Kidney (tissue), 14 donors: Measurements from ENCODE around the gene ARHGEF17. TPM values are rescaled to one million over a fixed set of nuclear protein-coding genes. Genes with fewer than 3 reads are reported as not detected.

ENCODE experiments used
- DNase-seq, 5 donors: peaks; one replicate each; pipeline ENCODE4 v3.0.0-alpha.2; 2013 to 2020
- FAIRE-seq: peaks from 2 replicates; lab custom pipeline; 2012; peaks lifted over from hg19 to GRCh38; lab: Jason Lieb, UNC
- H3K27ac ChIP-seq, 2 donors: one replicate each; pipeline ENCODE4 v1.7.0; 2013; ENCODE audit warnings: low read depth in 2 of 2, low read length in 2 of 2, inconsistent platforms in 1 of 2
- H3K27me3 ChIP-seq: one replicate; pipeline ENCODE4 v1.7.1; 2013; ENCODE audit warnings: low read length, inconsistent platforms; ENCODE audit not compliant: control insufficient read depth, insufficient read depth
- H3K36me3 ChIP-seq, 3 donors: one replicate each; pipeline versions ENCODE4 v1.7.0 to v1.7.1; 2013; ENCODE audit warnings: low read length in 3 of 3, control low read depth in 1 of 3, inconsistent platforms in 1 of 3; ENCODE audit not compliant: insufficient read depth in 3 of 3, control insufficient read depth in 2 of 3
- H3K4me1 ChIP-seq, 3 donors: one replicate each; pipeline versions ENCODE4 v1.7.0 to v1.7.1; 2013; ENCODE audit warnings: low read length in 3 of 3, inconsistent platforms in 1 of 3, low read depth in 1 of 3; ENCODE audit not compliant: control insufficient read depth in 2 of 3, insufficient read depth in 2 of 3
- H3K4me3 ChIP-seq, 3 donors: one replicate each; pipeline versions ENCODE4 v1.7.0 to v1.8.1; 2013; ENCODE audit warnings: low read length in 3 of 3, control low read depth in 1 of 3, inconsistent platforms in 1 of 3
- H3K9ac ChIP-seq, 3 donors: one replicate each; pipeline versions ENCODE4 v1.7.0 to v1.7.1; 2013; ENCODE audit warnings: low read length in 3 of 3, control low read depth in 1 of 3, inconsistent platforms in 1 of 3
- H3K9me3 ChIP-seq, 3 donors: one replicate each; pipeline versions ENCODE4 v1.7.0 to v1.7.1; 2013; ENCODE audit warnings: low read length in 3 of 3, control low read depth in 1 of 3, inconsistent platforms in 1 of 3; ENCODE audit not compliant: control insufficient read depth in 2 of 3, insufficient read depth in 1 of 3
- CTCF ChIP-seq: IDR thresholded peaks from 3 replicates; pipeline ENCODE4 v1.5.1; 2012; ENCODE audit warnings: mild to moderate bottlenecking, moderate library complexity, borderline replicate concordance; ENCODE audit not compliant: insufficient read depth; ENCODE audit errors: extremely low read depth
- intact Hi-C: fragments of 100-400 bp; cut with DNase I; formaldehyde crosslinking; loops from one replicate; pipeline ENCODE4 v1.11.1; 2022
- polyA plus RNA-seq: library from polyadenylated mRNA; stranded (reverse); fragments of 350-450 nt; fragmentation: Illumina TruSeq; extraction: RNeasy Lipid Tissue Mini Kit (QIAGEN cat#74804); gene quantifications from one replicate; pipeline ENCODE4 v1.2.3, GENCODE V29; 2014; ENCODE audit warnings: low read depth, low replicate concordance; ENCODE audit not compliant: insufficient read depth
- total RNA-seq: library from RNA; stranded (reverse); fragmentation: NEBNext Ultra II Directional; extraction: Animal tissue kit (Norgen Biotek cat#: 25700); gene quantifications from one replicate; pipeline ENCODE4 v1.2.1, GENCODE V29; 2021
- donor health status: control.
- donor health status: control.
- donor health status: control.
- donor health status: control.
- donor health status: control.
- donor health status: DM: yes; HTN: yes; CAD: no.
- donor health status: Normal renal cell carcinoma (clear cell type).

Gene ARHGEF17
- total and polyA plus RNA-seq, 2 donors from 2014 or later, result 36.6 to 68.2 TPM

GRCh38 chr11:73383249-73384124 lies 75.4 kb downstream of the ARHGEF17 start:
- intact Hi-C loops, result no loop called here
- FAIRE-seq (no peak), DNase-seq (peak in 3 of 5 donors; percentile 43 to 72 (median 68))
- peaks cover 0 to 12% (median 4%) of the 10 kb centered on the region in 3 donors for H3K4me1 ChIP-seq
- peak overlapping the region; percentile 4 to 30 for H3K27ac ChIP-seq
- H3K36me3 ChIP-seq, result no peaks in the 10 kb centered on the region
- H3K9me3 ChIP-seq, result no peaks in the 10 kb centered on the region
- no peaks in the 10 kb centered on the region for H3K27me3 ChIP-seq
- H3K9ac ChIP-seq, result peak overlapping the region in 1 of 3 donors; percentile 19
- no peak for TF ChIP-seq CTCF
- H3K4me3 ChIP-seq, result no peak overlapping the region

- H3K4me1 ChIP-seq, result peaks cover 0 to 12% (median 4%) of the 10 kb centered on the region in 3 donors
- FAIRE-seq, result no peak
- H3K27me3 ChIP-seq, result no peaks in the 10 kb centered on the region
Measured at GRCh38 chr11:73384125-73384441, 76.0 kb downstream of the ARHGEF17 start.

GRCh38 chr11:73384531-73384871 lies 76.4 kb downstream of the ARHGEF17 start:
- peaks cover 0 to 12% (median 4%) of the 10 kb centered on the region in 3 donors for H3K4me1 ChIP-seq
- TF ChIP-seq CTCF, result no peak
- no peaks in the 10 kb centered on the region for H3K36me3 ChIP-seq

More at GRCh38 chr11:73384125-73384441, 76.0 kb downstream of the ARHGEF17 start:
- no peaks in the 10 kb centered on the region for H3K36me3 ChIP-seq
- DNase-seq, result no peak
- no peak overlapping the region for H3K9ac ChIP-seq
- no peak for TF ChIP-seq CTCF
- H3K9me3 ChIP-seq, result no peaks in the 10 kb centered on the region
- no peak overlapping the region for H3K27ac ChIP-seq
- intact Hi-C loops, result no loop called here
- no peak overlapping the region for H3K4me3 ChIP-seq

More at GRCh38 chr11:73384531-73384871, 76.4 kb downstream of the ARHGEF17 start:
- no peak overlapping the region for H3K27ac ChIP-seq
- H3K9me3 ChIP-seq, result no peaks in the 10 kb centered on the region
- H3K27me3 ChIP-seq, result no peaks in the 10 kb centered on the region
- H3K4me3 ChIP-seq, result no peak overlapping the region
- intact Hi-C loops, result no loop called here
- H3K9ac ChIP-seq, result no peak overlapping the region
- DNase-seq, result peak in 2 of 5 donors; percentile 33 to 59
- FAIRE-seq, result no peak
